HG02870 (cell line): ENCODE measurements around the gene OLFML1.

Experiments
- ATAC-seq: cut with Tn5 transposase; IDR thresholded peaks from one replicate; pipeline ENCODE4 v1.9.1; 2021; ENCODE audit warnings: mild to moderate bottlenecking, moderate library complexity; ENCODE audit not compliant: unreplicated experiment

OLFML1 gene

DNA sequence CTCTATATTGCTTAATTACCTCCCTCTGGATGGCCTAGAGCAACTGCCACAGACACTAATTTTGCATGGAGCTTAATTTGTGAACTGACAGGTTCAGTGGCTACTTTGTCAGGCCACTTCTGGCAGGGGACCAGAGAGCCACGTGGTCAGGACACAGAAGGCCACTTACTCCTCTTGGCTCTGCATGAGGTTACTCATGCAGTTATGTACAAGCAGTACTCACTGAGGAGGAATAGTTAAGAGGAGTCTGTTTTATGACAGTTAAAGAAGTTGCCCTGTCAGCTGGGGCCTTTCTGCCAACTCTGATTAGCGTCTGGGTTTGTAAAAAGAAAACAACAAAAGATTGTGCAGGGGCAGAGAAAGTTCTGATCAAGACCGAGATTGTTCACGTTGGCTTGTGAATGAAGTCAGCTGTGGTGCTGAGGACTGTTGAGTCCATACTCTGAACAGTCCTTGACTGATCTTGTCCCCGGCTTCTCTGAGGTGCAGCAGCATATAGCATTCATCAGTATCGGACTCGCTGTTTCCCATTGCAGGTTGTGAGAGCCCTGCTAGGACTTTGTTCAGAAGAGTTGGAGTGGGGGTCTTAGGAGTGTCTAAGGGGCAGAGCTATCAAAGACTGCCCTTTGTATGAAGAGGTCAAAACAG lies 69.9 kb downstream of the OLFML1 start:
- no peak for ATAC-seq

- ATAC-seq, result no peak
Observed at GRCh38 chr11:7558046-7558445, 72.7 kb downstream of the OLFML1 start.

DNA sequence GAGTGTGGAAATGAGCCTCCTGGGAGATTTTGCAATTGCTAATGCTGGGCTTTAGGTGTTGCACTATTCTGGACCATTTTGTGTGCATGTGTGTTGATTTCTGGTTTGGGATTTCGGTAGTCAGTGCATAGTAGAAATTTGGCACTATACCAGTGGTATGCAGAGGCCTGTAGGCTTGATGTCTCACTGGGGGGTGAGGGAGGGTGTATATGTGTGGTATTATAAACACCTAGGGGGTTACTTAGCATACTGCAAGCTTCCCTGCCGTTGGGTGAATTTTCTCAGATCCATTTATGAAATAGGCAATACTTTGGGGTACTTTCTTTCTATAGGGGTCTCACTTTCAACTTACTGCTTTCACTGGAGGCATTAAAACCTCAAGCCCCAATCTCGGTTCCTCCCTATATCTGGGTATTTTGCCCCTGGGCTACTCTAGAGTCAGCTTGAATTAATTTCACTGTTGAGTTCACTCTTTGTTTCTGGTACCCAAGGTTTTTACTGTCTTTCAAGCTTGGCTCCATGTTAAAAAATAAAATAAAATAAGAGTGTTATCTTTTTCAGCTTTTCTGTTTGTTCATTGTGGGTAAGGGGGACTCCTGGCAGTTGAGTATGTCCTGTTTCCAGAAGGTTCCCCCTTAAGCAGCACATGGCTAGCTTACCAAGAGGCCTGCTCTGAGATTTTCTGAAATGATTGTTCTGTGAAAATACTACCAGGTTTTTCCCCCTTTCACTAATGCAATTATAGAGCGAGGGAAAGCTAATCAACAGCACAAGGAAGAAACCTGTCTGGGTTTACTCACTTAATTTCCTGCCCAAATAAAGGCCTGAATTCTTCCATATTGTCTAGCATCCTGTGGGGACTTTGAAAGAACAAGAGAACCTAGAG lies 74.3 kb downstream of the OLFML1 start:
- peak; percentile 59 for ATAC-seq
